ENCODE results near the gene ZFP36.

Gene ZFP36

DNA sequence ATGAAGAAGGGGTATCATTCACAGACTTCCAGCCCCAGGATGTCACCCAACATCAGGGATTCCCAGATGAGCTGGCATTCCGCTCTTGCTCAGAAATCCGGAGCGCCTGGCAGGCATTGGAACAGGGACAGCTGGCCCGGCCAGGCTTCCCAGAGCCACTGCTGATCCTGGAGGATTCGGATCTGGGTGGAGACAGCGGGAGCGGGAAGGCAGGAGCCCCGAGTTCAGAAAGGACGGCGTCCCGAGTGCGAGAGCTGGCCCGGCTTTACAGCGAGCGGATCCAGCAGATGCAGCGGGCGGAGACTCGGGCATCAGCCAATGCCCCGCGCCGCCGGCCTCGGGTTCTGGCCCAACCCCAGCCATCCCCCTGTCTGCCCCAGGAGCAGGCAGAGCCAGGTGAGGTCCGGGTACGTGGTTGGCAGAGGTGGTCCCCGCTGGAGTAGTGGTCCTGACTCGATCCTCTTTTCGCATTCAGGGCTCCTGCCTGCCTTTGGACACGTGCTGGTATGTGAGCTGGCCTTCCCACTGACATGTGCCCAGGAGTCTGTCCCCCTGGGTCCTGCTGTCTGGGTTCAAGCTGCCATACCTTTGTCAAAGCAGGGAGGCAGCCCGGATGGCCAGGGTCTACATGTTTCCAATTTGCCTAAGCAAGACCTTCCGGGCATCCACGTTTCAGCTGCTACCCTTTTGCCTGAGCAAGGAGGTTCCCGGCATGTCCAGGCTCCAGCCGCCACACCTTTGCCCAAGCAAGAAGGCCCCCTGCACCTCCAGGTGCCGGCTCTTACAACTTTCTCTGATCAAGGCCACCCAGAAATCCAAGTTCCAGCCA, 16.8 kb downstream of the ZFP36 start:
- DNase-seq, result no peak

- no peak for DNase-seq
Observed at GRCh38 chr19:39424934-39425333, 18.3 kb downstream of the ZFP36 start.

GRCh38 chr19:39425744-39426143, 19.1 kb downstream of the ZFP36 start:
- no peak for DNase-seq

DNA sequence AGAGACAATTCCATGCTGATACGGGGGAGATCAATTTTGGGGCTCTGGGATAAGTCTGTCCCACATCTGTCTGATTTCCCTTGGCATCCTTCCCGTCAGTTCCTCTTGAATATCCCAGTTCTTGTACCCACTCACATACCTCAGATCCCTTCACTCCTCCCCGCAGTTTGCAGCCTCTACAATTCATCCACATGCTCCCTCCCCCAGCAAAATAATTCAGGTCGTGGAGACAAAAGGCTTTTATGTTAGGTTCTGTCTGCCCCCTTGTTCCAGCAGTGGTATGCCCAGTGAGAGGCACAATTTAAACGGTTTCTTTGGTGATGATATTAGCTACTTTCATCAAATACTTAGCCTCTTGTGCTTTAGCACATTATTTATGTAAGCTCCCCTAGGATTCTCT, 19.5 kb downstream of the ZFP36 start:
- no peak for DNase-seq

GRCh38 chr19:39427707-39428106, 21.1 kb downstream of the ZFP36 start:
- DNase-seq, result no peak

GRCh38 chr19:39428283-39429112, 21.9 kb downstream of the ZFP36 start:
- DNase-seq, result no peak

GRCh38 chr19:39430675-39431593, 24.3 kb downstream of the ZFP36 start:
- no peak for DNase-seq

- no peak for DNase-seq
Observed at GRCh38 chr19:39432677-39433025, 26.0 kb downstream of the ZFP36 start.

GRCh38 chr19:39433480-39434079, 26.9 kb downstream of the ZFP36 start:
- no peak for DNase-seq

- DNase-seq, result no peak
Observed at GRCh38 chr19:39434123-39435076, 27.8 kb downstream of the ZFP36 start.

DNA sequence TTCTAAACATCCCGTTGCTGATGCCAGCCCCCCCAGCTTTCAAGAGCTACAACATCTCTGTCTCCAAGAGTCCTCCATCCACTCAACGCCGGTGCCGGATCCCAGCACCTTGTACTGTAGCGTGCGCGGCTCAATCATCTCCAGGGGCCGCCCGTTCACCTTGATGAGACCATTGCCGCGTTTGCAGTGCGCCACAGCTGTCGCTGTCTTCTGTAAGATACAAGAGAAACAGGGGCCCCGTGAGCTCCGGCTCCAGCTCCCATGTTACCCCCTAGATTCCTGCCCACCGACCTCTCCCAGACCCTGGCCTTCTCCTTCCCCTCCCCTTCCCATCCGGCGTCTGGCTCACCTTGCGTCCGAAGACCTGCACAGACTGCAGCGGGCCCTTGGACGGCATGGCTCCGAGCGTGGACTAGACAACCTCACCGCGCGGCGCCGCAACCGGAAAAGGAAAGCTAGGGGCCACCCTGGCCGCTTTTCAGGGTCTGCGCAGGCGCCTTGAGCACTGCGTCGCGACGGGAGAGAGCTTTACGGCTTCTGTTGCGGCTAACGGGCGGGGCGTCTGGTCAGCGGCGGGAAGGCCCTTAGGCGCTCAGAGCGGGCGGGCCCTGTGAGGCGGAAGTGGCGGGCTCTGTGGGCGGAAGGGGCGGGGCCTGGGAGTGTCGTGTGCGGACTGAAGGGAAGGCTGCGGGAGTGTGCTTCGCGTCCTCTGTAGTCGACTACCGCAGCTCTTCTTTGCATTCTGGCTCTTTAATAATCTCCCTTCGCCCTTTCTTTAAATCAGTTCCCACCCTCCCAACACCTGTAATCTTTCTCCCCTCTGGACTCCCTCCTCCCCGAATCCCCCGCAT, 29.1 kb downstream of the ZFP36 start, which contains the start of gene RPS16:
RPS16 (minus strand) TSS at position 451 of the 851 bp plus-strand sequence; CDS start at position 397, 54 bp downstream.
- DNase-seq, result peak; percentile 99

GRCh38 chr19:39436350-39436716, 29.7 kb downstream of the ZFP36 start:
- DNase-seq, result no peak

DNA sequence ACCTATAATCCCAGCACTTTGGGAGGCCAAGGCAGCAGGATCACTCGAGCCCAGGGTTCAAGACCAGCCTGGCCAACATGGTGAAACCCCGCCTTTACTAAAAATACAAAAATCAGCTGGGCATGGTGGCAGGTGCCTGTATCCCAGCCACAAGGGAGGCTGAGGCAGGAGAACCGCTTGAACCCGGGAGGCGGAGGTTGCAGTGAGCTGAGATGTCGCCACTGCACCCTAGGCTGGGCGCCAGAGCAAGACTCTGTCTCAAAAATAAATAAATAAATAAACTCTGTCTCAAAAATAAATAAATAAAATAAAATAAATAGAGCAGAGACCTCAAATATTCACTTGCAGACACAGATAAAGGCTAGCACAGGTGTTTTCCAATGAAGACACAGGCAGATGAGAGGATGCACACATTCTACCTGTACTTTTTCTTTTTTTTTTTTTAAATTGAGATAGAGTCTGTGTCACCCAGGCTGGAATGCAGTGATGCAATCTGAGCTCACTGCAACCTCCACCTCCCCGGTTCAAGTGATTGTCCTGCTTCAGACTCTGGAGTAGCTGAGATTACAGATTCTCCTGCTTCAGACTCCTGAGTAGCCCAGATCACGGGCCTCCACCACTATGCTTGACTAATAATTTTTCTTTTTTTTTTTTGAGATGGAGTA, 31.8 kb downstream of the ZFP36 start:
- no peak for DNase-seq

- DNase-seq, result peak; percentile 50
Observed at GRCh38 chr19:39444598-39445195, 38.0 kb downstream of the ZFP36 start.

DNA sequence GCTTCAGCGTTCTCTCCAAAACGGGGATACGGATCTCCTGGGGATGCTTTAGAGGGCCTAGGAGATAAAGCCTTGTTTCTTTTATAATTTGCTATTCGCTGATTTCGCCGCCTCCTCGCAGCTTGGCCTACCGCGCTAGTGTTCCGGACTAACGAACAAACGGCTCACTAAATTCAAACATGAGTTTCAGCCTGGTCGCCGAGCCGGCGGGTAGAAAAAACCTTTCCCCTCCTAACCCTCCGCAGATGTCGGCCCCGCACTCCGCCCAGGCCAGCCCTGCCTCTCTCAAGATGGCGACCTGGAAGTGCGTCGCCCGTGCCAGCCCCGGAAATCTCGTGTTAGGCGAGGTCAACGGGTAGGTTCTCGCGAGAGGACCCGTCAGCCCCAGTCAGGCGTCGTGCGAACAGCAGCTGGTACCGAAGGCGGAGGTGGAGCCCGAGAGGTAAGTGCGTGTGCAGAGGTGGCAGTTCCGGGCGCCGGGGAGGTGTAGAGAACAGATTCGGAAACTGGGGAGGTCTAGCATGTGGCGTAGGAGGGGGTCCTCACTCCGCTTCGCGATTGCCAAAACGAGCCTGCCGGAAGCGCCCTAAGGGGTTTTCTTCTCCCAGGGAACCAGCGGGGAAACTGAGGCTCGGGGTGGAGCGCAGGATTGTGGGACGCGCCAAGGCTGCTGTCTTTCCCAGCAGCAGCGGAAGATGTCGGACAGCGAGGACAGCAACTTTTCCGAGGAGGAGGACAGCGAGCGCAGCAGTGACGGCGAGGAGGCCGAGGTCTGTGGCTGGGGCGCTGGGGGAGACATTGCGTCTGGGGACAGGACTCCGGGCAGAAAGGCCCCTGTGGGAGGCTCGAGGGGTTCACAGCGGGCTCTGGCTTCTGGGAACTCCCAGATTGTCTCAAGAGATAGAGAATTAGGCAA, 38.8 kb downstream of the ZFP36 start, which contains the start of gene SUPT5H:
SUPT5H (plus strand) TSS at position 387 of the 916 bp plus-strand sequence; CDS start at position 696, 309 bp downstream.
- DNase-seq, result peak; percentile 99

GRCh38 chr19:39446365-39447084, 39.9 kb downstream of the ZFP36 start:
- no peak for DNase-seq

- DNase-seq, result no peak
Observed at GRCh38 chr19:39448271-39448670, 41.6 kb downstream of the ZFP36 start.
